ENCODE measurements around the gene CSHL1.
"Not testable (repeated sequence)": the region's sequence is repeated elsewhere in the genome, so short reads cannot be mapped to it uniquely, and the experiment has no call there.

DNA sequence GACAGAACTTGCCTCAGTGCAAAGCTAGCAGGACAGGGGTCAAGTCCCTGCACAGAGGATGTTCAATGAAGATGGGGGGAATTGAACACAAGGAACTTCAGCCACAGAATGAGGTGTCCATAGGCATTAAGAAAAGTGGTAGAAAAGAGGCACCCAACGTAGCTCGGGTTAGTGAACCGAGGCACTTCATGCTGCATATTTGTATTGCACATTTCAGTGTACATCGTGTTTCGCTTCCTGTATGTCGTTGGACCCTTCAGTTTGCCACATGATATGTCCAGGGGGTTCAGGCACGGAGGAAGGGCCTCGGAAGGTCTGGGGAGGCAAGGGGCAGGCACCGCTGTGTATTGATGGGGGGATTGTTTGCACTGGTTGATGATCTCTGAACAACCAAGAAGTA lies 32.6 kb downstream of the CSHL1 start:
- not testable (repeated sequence) for TF ChIP-seq EZH2 (IDR thresholded peaks at IDR 0.05; ENCODE audit: low read depth, unreplicated experiment); POLR2AphosphoS5 (IDR thresholded peaks at IDR 0.05; ENCODE audit: low read depth); CTCF (conservative IDR thresholded peaks at IDR 0.05; ENCODE audit: low read depth in 2 of 2); ZNF114 (CRISPR knock-in tag; IDR thresholded peaks at IDR 0.05); EZH2phosphoT487 (IDR thresholded peaks at IDR 0.05; ENCODE audit: unreplicated experiment); NANOG (IDR thresholded peaks at IDR 0.05; ENCODE audit: borderline replicate concordance); REST (IDR thresholded peaks at IDR 0.05; ENCODE audit: unreplicated experiment); STAT1 (IDR thresholded peaks at IDR 0.05; ENCODE audit: unreplicated experiment)
